DOHH2 (cell line): ENCODE measurements around the gene GPSM3.

Experiments used
- CTCF ChIP-seq: fragments of 200-600 bp; sonication (generic); IDR thresholded peaks from one replicate; pipeline ENCODE4 v1.5.1; 2014; ENCODE audit warnings: antibody characterized with exemption, mild to moderate bottlenecking, low read depth, low read length; ENCODE audit not compliant: poor library complexity, severe bottlenecking
- EZH2phosphoT487 ChIP-seq: fragments of 200-600 bp; sonication (generic); IDR thresholded peaks from 2 replicates; pipeline ENCODE4 v1.6.1; 2017; ENCODE audit warnings: borderline replicate concordance, mild to moderate bottlenecking, antibody characterized with exemption, low read length, moderate library complexity, mixed read lengths

DNA sequence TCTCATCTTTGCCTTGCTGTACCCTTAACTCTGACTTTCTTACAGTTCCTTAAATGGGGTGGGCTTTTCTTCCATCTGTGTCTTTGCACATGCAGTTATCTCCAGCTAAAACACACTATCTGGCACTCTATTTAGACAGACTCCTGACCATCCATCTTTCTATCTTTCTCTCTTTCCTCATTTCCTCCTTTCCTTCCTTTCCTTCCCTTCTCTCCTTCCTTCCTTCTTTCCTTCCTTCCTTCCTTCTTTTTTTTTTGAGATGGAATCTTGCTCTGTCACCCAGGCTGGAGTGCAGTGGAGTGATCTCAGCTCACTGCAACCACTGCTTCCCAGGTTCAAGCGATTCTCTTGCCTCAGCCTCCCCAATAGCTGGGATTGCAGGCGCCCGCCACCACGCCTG lies 23.2 kb upstream of the GPSM3 start:
- TF ChIP-seq CTCF (no peak), EZH2phosphoT487 (no peak)
